Stimulated activated CD8-positive, alpha-beta memory T cell treated with anti-CD3 and anti-CD28 coated beads, Interleukin-4, amount 100 ng/mL, for 24 hours (primary cell): Measurements from ENCODE around the gene LRRC43.

Source experiments
- DNase-seq: peaks from one replicate; pipeline ENCODE4 v3.0.0-alpha.2; 2020; ENCODE audit warnings: low read depth

The LRRC43 gene

DNA sequence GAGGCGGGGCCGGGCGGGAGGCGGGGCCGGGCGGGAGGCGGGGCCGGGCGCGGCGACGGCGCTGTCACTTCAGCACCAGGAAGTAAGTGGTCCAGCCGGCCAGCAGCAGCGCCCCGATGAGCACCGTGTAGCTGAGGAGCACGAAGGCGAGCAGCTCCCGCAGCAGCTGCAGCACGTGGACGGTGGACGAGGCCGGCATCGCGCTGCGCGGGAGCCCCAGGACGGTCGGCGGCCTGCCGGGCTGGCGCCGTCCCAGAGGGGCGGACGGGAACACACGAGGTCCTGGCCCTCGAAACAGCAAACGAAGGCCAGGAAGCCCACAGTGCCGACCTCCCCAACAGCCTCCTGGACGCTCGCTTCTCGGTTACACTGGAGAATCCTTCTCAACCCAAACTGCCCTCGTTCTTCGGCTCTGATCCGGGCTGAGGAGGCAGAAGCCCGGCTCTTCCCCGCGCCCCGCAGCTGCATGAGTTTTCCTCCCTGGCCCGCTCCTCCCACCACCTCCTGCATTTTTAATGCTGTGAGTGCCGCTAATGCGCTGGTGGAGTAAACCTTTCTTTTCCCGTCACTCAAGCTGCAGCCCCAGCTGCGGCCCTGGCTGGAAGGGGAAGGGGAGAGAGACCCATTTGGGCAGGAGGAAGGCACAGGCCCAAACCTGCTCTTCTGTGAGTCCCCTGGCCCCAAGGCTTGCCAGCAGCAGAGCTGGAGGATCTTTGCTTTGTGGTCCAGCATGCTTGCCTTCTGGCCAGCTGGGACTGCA lies 43.6 kb downstream of the LRRC43 start:
- no peak for DNase-seq

DNA sequence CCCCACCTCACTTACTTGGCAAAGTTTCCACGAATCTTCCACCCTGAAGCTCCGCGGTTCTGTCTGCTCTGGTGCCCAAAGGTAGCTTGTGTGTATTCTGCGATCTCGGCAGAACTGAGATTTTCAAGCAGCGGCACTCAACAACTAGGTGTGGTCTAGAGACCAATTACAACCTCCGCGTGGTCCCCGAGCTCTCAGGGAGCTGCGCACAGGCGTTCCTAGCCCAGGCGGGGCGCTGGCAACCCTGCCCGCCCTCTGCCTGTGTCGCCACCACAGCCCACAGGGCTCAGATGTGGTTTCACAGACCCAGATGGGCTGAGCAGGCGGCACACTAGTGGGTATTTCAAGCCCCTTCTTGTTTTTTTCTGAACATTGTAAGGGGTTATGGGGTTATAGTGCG lies 44.4 kb downstream of the LRRC43 start:
- DNase-seq: peak; percentile 40

DNA sequence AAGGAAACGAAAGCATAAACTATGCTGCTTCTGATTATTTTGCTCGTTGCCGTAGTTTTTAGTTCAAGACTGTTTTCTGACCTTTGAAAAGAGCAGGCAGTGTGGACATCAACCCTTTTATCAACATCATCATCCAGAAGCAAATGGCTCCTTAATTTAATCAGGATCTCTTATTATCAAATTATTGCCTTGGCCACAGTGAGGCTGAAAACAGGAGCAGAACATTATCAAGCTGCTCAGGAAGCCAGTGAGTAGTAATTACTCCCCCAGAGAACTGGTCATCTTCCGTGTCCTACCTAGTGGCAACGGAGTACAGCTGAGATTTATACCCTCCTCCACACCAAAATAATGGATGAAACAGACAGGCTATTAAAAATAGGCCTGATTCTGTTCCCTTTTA lies 45.2 kb downstream of the LRRC43 start:
- DNase-seq: no peak

DNA sequence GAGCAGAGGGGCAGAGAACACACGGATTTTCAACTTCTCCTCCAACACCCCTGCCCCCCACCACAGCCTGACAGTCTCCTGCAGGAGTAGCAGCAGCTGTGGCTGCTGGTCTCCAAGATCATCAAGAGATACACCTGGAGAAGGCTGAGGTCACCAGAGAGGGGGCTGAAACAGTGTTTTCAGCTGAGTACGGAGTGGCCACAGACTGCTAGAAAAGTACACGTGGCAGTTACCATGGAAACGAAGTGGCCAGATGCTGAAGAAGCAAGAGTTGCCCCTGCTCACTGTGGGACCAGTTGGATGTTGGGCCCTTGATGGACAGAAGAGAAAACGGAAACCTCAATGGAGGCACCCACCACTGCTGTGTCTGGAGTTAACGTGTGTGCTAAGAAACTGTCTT lies 47.9 kb downstream of the LRRC43 start:
- no peak for DNase-seq

DNA sequence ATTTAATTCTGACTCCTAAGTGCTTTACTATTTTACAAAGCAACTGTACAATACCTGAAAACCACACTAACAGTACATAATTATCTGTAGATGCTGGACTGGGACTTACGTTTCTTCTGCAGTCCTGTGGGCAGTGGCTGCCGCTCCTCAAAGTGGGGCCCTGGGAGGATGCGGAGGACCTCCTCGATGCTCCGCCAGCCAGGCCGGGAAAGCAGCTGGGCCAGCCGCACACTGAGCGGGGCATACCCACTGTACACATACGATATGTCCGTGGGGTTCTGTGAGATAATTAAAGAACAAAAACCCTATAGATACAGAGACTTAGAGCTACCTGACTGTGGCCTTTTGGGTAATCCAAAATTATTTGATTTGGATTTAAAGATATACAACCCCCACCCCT lies 49.8 kb downstream of the LRRC43 start:
- DNase-seq: no peak

DNA sequence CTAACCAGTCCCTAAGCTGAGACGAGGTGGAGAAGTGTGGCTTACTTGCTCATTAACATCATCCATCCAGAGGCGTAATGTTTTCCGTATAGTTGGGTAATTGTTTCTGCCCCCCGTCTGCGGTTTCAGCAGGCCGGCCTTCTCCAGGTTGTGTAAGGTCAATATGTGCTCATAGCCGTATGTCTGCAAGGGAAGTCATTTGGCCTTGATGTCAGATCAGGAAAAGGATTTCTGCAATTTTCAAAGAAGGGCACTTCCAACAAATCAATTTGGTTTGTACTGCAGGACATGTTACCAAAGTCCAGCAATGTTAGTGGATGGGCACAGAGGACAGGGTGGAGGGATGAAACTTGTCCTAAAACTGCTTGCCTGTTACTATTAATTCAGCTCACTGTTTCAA lies 52.8 kb downstream of the LRRC43 start:
- DNase-seq: no peak

DNA sequence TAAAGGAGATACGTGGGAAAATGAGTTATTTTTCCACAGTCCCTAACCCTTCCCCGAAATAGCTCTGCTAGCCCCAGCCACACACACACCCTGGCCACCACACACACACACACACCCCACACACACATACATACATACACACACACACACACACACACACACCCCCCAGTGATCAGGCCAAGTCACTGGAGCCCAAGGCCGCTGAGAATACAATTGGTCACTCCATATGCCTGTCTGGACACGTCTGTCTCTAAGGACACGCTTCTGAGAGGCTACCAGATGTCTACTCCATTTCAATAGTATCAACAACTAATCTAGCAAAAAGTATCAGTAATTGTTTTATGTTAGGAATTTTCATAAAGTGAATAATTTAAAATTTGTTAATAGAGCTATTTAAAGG lies 55.9 kb downstream of the LRRC43 start:
- DNase-seq: no peak

DNA sequence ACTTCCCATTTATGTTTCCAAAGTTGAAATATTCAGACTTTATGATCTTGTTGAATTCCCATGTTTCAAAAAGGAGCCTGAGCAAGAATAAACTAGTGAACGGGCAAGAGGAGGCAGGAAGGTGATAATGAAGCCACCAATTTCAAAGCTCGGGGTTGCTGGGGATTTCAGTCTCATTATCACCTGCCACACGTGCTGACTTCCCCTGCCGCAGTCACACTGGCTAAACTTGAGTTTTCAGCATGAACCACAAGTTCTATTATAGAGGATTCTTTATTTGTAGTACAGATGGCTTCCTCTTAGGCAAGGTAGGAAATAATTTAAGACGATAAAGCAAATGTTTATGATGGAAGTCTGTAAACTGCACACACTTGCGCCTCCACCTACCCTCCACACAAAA lies 61.0 kb downstream of the LRRC43 start:
- DNase-seq: no peak

DNA sequence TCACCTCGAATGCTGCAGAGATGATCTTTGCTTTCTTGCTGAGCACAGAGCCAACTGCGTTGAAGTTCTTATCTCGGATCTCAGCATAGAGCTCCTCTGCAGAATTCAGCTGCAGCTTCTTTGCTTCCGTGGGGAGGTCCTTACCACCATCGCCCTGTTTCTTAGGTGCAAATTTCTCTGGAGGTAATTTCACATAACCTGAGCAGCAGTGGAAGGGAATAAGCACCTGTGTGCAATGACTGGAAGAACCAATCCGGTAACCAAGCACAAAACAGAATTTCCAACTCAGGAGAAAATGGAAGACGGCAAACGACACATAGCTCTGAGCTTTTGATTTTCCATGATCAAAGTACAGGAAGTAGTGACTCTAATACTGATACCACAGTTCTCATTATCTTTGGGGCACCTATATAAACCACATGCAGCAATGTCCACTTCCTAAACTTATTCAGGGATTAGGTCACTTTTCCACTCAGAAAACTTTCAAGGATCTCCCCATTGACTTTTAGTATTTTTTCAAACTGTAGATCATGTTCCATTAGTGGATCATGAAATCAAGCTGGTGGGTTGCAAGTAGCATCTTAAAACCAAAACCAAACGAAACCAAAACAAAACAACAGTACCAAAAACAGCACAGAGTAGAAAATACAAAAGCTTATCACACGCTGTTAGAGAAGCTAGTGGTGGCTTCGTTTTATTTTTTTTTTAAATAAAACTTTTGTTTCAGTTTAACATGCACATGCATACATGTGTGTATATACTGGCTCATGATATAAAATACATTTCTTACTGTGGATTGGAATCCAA lies 61.8 kb downstream of the LRRC43 start:
- DNase-seq: no peak

DNA sequence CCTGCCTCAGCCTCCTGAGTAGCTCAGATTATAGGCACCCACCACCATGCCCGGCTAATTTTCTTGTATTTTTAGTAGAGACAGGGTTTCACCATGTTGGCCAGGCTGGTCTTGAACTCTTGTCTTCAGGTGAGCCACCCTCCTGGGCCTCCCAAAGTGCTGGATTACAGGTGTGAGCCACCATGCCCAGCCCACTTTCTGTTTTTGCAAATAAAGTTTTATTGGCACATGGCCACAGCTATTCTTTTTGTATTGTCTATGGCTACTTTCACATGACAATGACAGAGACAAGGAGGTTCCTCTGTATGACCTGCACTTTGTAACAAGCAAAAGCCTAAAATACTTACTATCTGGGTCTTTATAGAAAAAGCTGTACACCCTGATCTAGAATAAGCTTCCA lies 62.6 kb downstream of the LRRC43 start:
- DNase-seq: no peak

DNA sequence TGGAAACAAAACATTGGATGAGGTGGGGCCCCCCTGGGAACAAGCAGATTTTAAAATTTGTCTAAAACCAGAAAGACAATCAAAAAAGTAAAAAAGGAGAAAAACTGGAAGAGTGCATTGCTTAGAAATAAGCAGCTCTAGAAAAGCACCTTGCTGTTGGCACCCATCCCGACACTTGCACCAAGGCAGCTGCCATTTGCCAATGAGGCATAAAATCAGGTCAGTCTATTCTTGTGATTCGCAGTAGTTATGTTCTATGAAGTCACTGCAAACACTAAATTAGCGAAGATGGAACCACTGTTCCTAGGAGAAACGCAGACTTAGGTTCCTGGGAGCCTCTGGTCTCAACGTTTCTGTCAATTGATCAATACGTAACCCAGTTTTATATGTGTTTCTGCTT lies 67.1 kb downstream of the LRRC43 start:
- DNase-seq: no peak

DNA sequence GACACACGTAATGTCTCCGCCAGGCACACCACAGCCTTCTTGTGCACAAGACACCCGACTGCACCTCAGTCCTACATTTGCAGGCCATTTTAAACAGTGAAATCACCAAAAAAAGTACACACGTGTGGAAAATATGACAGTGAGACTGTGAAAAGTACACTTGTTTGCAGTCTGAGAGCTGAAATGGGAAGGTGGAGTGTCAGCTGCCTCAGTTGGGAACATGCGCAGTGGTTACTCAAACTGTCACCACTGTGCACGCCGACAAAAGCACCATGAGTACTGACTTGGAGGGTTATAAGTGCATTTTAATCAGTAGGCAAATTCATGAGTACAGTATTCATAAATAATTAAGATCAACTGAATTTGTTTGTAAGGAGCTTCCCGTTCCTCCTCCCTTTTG lies 67.6 kb downstream of the LRRC43 start:
- DNase-seq: no peak
